H1 (cell line): Measurements from ENCODE around the gene SLIT3. TPM values are rescaled to one million over a fixed set of nuclear protein-coding genes. Genes with fewer than 3 reads are reported as not detected.

Experiments
- CTCF ChIA-PET: fragments of 300-600 bp; sonication (Branson Sonifier 250); formaldehyde crosslinking; loops from one replicate; lab custom pipeline; 2021; ENCODE audit not compliant: partially characterized antibody; lab: Charles Lee
- POLR2A ChIA-PET: fragments of 300-600 bp; sonication (Branson Sonifier 250); formaldehyde crosslinking; loops from one replicate; lab custom pipeline; 2021; ENCODE audit warnings: inconsistent platforms; ENCODE audit not compliant: partially characterized antibody; lab: Charles Lee
- DNase-seq, 2 experiments: peaks; one replicate each; pipeline versions ENCODE4 v3.0.0 to v3.0.0-alpha.2; 2010 to 2022; ENCODE audit warnings: low spot score in 2 of 2, low read depth in 1 of 2, mixed read lengths in 1 of 2
- FAIRE-seq: peaks from 2 replicates; lab custom pipeline; 2011; peaks lifted over from hg19 to GRCh38; lab: Jason Lieb, UNC
- H2AFZ ChIP-seq: 2 replicates; pipeline ENCODE4 v1.8.1; 2012; ENCODE audit warnings: low read length, inconsistent platforms
- H2AK5ac ChIP-seq: 2 replicates; pipeline ENCODE4 v1.6.1; 2013; ENCODE audit warnings: low read depth, low read length
- H2BK120ac ChIP-seq: replicated peaks from 2 replicates; pipeline ENCODE3; 2013; ENCODE audit warnings: low read depth, low read length, inconsistent platforms
- H2BK12ac ChIP-seq: 2 replicates; pipeline ENCODE4 v1.6.1; 2013; ENCODE audit warnings: low read depth, low read length
- H2BK15ac ChIP-seq: 2 replicates; pipeline ENCODE4 v1.6.1; 2013; ENCODE audit warnings: low read length
- H2BK20ac ChIP-seq: 2 replicates; pipeline ENCODE4 v1.6.1; 2013; ENCODE audit warnings: low read length
- H2BK5ac ChIP-seq: 2 replicates; pipeline ENCODE4 v1.6.1; 2013; ENCODE audit warnings: low read depth, low read length
- H3K14ac ChIP-seq: 2 replicates; pipeline ENCODE4 v1.6.1; 2013; ENCODE audit warnings: inconsistent platforms; ENCODE audit not compliant: insufficient read length
- H3K18ac ChIP-seq: 2 replicates; pipeline ENCODE4 v1.6.1; 2013; ENCODE audit warnings: low read length; ENCODE audit errors: extremely low read depth
- H3K23ac ChIP-seq: 2 replicates; pipeline ENCODE4 v1.6.1; 2013; ENCODE audit warnings: inconsistent platforms; ENCODE audit not compliant: insufficient read length
- H3K23me2 ChIP-seq: 2 replicates; pipeline ENCODE4 v1.6.1; 2013; ENCODE audit warnings: low read depth, low read length
- H3K27ac ChIP-seq: 2 replicates; pipeline ENCODE4 v1.6.1; 2011; ENCODE audit warnings: low read depth, low read length, inconsistent platforms
- H3K27me3 ChIP-seq, 4 experiments: replicated peaks in 1 of 4; 1 replicate in 1 of 4; 2 replicates in 3 of 4; pipeline versions ENCODE4 v1.6.1 to v1.8.1; 2011 to 2013; ENCODE audit warnings: low read length in 3 of 4, mild to moderate bottlenecking in 3 of 4, inconsistent platforms in 2 of 4, mixed read lengths in 2 of 4, moderate library complexity in 1 of 4; ENCODE audit not compliant: control insufficient read depth in 3 of 4, insufficient read depth in 3 of 4; ENCODE audit errors: extremely low read depth in 1 of 4
- H3K36me3 ChIP-seq, 4 experiments: 2 replicates each; pipeline versions ENCODE4 v1.6.1 to v1.8.1; 2011 to 2013; ENCODE audit warnings: mild to moderate bottlenecking in 4 of 4, low read length in 3 of 4, moderate library complexity in 2 of 4, control low read depth in 1 of 4, inconsistent platforms in 1 of 4; ENCODE audit not compliant: insufficient read depth in 4 of 4, control insufficient read depth in 2 of 4
- H3K4ac ChIP-seq: replicated peaks from 2 replicates; pipeline ENCODE3; 2013; ENCODE audit warnings: low read length, low read depth, mixed read lengths, inconsistent platforms; ENCODE audit not compliant: insufficient read length
- H3K4me1 ChIP-seq, 4 experiments: replicated peaks in 1 of 4; 1 replicate in 1 of 4; 2 replicates in 3 of 4; pipeline versions ENCODE4 v1.6.1 to v1.8.1; 2011 to 2013; ENCODE audit warnings: low read length in 3 of 4, inconsistent platforms in 2 of 4, mixed read lengths in 1 of 4; ENCODE audit not compliant: insufficient read depth in 4 of 4, control insufficient read depth in 3 of 4
- H3K4me2 ChIP-seq, 2 experiments: 2 replicates each; pipeline versions ENCODE4 v1.6.1 to v1.8.1; 2011 to 2013; ENCODE audit warnings: low read depth in 2 of 2, low read length in 2 of 2, control low read depth in 1 of 2, inconsistent platforms in 1 of 2, mild to moderate bottlenecking in 1 of 2; ENCODE audit not compliant: insufficient read depth in 1 of 2
- H3K4me3 ChIP-seq, 4 experiments: fragments of 200-600, 300-600 bp in 1 of 4; sonication (generic), shearing (Covaris generic), sonication (Bioruptor Twin) in 1 of 4; 2 replicates each; pipeline versions ENCODE4 v1.5.1 to v1.8.1; 2011 to 2016; ENCODE audit warnings: low read length in 4 of 4, low read depth in 3 of 4, control low read depth in 2 of 4, inconsistent platforms in 2 of 4, mild to moderate bottlenecking in 2 of 4, mixed read lengths in 1 of 4, moderate library complexity in 1 of 4; ENCODE audit not compliant: insufficient read depth in 2 of 4; ENCODE audit errors: extremely low read depth in 1 of 4
- H3K56ac ChIP-seq: replicated peaks from 2 replicates; pipeline ENCODE3; 2013; ENCODE audit warnings: low read depth, mild to moderate bottlenecking, mixed read lengths, low read length, inconsistent platforms; ENCODE audit not compliant: insufficient read length
- H3K79me1 ChIP-seq: 2 replicates; pipeline ENCODE4 v1.6.1; 2013; ENCODE audit warnings: low read depth, low read length, control low read depth
- H3K79me2 ChIP-seq, 2 experiments: 2 replicates each; pipeline versions ENCODE4 v1.6.1 to v1.8.1; 2012 to 2013; ENCODE audit warnings: low read length in 2 of 2, mild to moderate bottlenecking in 2 of 2, inconsistent platforms in 1 of 2; ENCODE audit not compliant: insufficient read depth in 2 of 2, control insufficient read depth in 1 of 2
- H3K9ac ChIP-seq, 4 experiments: replicated peaks in 1 of 4; 1 replicate in 1 of 4; 2 replicates in 3 of 4; pipeline versions ENCODE4 v1.6.1 to v1.8.1; 2011 to 2013; ENCODE audit warnings: low read depth in 3 of 4, low read length in 3 of 4, control low read depth in 2 of 4, mild to moderate bottlenecking in 2 of 4, moderate library complexity in 2 of 4, inconsistent platforms in 1 of 4; ENCODE audit errors: extremely low read depth in 1 of 4
- H3K9me3 ChIP-seq, 2 experiments: 2 replicates each; pipeline versions ENCODE4 v1.6.1 to v1.8.1; 2012 to 2013; ENCODE audit warnings: mild to moderate bottlenecking in 2 of 2, moderate library complexity in 2 of 2, control low read depth in 1 of 2, inconsistent platforms in 1 of 2, low read depth in 1 of 2, low read length in 1 of 2, mixed read lengths in 1 of 2; ENCODE audit not compliant: insufficient read depth in 2 of 2
- H4K20me1 ChIP-seq, 2 experiments: replicated peaks in 1 of 2; 2 replicates each; pipeline versions ENCODE3 to v1.8.1; 2011 to 2013; ENCODE audit warnings: inconsistent platforms in 2 of 2, low read length in 2 of 2, mild to moderate bottlenecking in 1 of 2; ENCODE audit not compliant: insufficient read depth in 2 of 2, control insufficient read depth in 1 of 2
- H4K5ac ChIP-seq: 2 replicates; pipeline ENCODE4 v1.6.1; 2013; ENCODE audit warnings: low read length, low read depth, mixed read lengths, inconsistent platforms; ENCODE audit not compliant: insufficient read length
- H4K8ac ChIP-seq: 2 replicates; pipeline ENCODE4 v1.8.0; 2013; ENCODE audit warnings: mild to moderate bottlenecking, moderate library complexity, low read length, inconsistent platforms; ENCODE audit not compliant: insufficient read depth; ENCODE audit errors: extremely low read depth
- H4K91ac ChIP-seq: replicated peaks from 2 replicates; pipeline ENCODE3; 2013; ENCODE audit warnings: low read length, mixed read lengths, inconsistent platforms; ENCODE audit not compliant: insufficient read length
- CEBPB ChIP-seq: IDR thresholded peaks from 2 replicates; pipeline ENCODE4 v1.6.1; 2012; ENCODE audit warnings: low read depth, low read length
- EP300 ChIP-seq, 2 experiments: IDR thresholded peaks; 1 replicate in 1 of 2; 2 replicates in 1 of 2; pipeline ENCODE4 v1.6.1; 2011 to 2012; ENCODE audit warnings: low read depth in 2 of 2, low read length in 2 of 2, mild to moderate bottlenecking in 2 of 2, borderline replicate concordance in 1 of 2, inconsistent platforms in 1 of 2, moderate library complexity in 1 of 2
- EZH2 ChIP-seq: fragments of 200-600 bp; sonication (generic); IDR thresholded peaks from 2 replicates; pipeline ENCODE4 v1.7.1; 2012; ENCODE audit warnings: low read depth, mild to moderate bottlenecking, moderate library complexity, low read length, inconsistent platforms; ENCODE audit not compliant: severe bottlenecking
- MAFK ChIP-seq: IDR thresholded peaks from 2 replicates; pipeline ENCODE4 v1.6.1; 2012; ENCODE audit warnings: low read depth, mild to moderate bottlenecking, improper control_type of control experiment, low read length
- WGBS, 2 experiments: shearing (Covaris generic) in 1 of 2; methylation state at CpG; one replicate each; pipeline versions ENCODE4 v1.1.6 to v1.1.7; 2013 to 2015; ENCODE audit warnings: low lambda C conversion rate in 2 of 2, mixed read lengths in 2 of 2, inconsistent platforms in 1 of 2, low coverage in 1 of 2, missing lambda C conversion rate in 1 of 2; ENCODE audit not compliant: insufficient replicate concordance in 2 of 2, insufficient coverage in 1 of 2, insufficient read length in 1 of 2; ENCODE audit errors: extremely low coverage in 1 of 2, missing lambda C conversion rate in 1 of 2; 5-methylcytosine and 5-hydroxymethylcytosine counted together
- polyA plus RNA-seq, 7 experiments: library from polyadenylated mRNA; depleted of rRNA in 3 of 7; stranded (reverse) in 5 of 7; unstranded in 2 of 7; fragments of >200 nt in 5 of 7; fragments of 200-250 nt in 2 of 7; gene quantifications; 1 replicate in 5 of 7; 2 replicates in 1 of 7; 4 replicates in 1 of 7; pipeline versions ENCODE4 v1.2.1 to v1.2.3, GENCODE V29; 2011 to 2013; ENCODE audit warnings: missing spikeins in 2 of 7, mixed read lengths in 2 of 7
- total RNA-seq: library from RNA; stranded (reverse); fragmentation: NEBNext Ultra II Directional; extraction: Animal tissue kit (Norgen Biotek cat#: 25700); gene quantifications from 2 replicates; pipeline ENCODE4 v1.2.1, GENCODE V29; 2021

The SLIT3 gene
- total and polyA plus RNA-seq, 2 of the 8 experiments (the other 6 are each of a cell fraction or from before 2014, with no cell fraction given): 1.1 to 1.2 TPM

- no peak overlapping the region for H4K8ac ChIP-seq
- H3K14ac ChIP-seq: no peak overlapping the region
- H4K5ac ChIP-seq: no peak overlapping the region
- H3K9me3 ChIP-seq: no peaks in the 10 kb centered on the region
- WGBS, 2 experiments: 80% methylated on average over 8 of the region's 8 CpGs; no CpG with 5 or more reads in 1 of the 2 experiments
- H4K91ac ChIP-seq: no peak overlapping the region
- H3K36me3 ChIP-seq: no peaks in the 10 kb centered on the region
- H3K4ac ChIP-seq: no peak overlapping the region
- no peak overlapping the region for H3K23ac ChIP-seq
- no peaks in the 10 kb centered on the region for H3K79me1 ChIP-seq
- H2AFZ ChIP-seq: no peak overlapping the region
- no peak overlapping the region for H2BK15ac ChIP-seq
- peaks cover 0 to 6% (median 5%) of the 10 kb centered on the region in 4 experiments; a peak in 3 of 7 replicates for H3K4me1 ChIP-seq
- no peaks in the 10 kb centered on the region for H3K27me3 ChIP-seq
- no peak overlapping the region for H3K4me2 ChIP-seq
- DNase-seq: no peak
- H2BK5ac ChIP-seq: no peak overlapping the region
- no peak overlapping the region for H3K4me3 ChIP-seq
- no peaks in the 10 kb centered on the region; the same call in 1 of the 2 replicates for H3K23me2 ChIP-seq
- CTCF ChIA-PET: interaction anchor here (0.9 to 9.8 kb wide), 5 partner anchors 8 to 163 kb away, joined by 3 to 69 read pairs (median 8); no protein-coding TSS in a partner anchor
- no peak overlapping the region for H2BK20ac ChIP-seq
- H3K56ac ChIP-seq: no peak overlapping the region
- no peak for FAIRE-seq
- no peak overlapping the region for H2BK12ac ChIP-seq
- H3K79me2 ChIP-seq: no peaks in the 10 kb centered on the region
- POLR2A ChIA-PET: no interaction called here
- no peak overlapping the region for H3K9ac ChIP-seq
- H4K20me1 ChIP-seq: no peaks in the 10 kb centered on the region
- H3K18ac ChIP-seq: no peak overlapping the region
- no peak overlapping the region for H2BK120ac ChIP-seq
- no peak overlapping the region for H2AK5ac ChIP-seq
- no peak overlapping the region for H3K27ac ChIP-seq
- no peak for TF ChIP-seq CEBPB
- TF ChIP-seq EP300 (IDR thresholded peaks at IDR 0.05; ENCODE audit: borderline replicate concordance in 1 of 2, low read depth in 2 of 2, low read length in 2 of 2): no peak
- TF ChIP-seq MAFK: no peak
- TF ChIP-seq EZH2: no peak
These were observed 148.5 kb downstream of the SLIT3 start for GRCh38 chr5:169152453-169152852.
